ENCODE data around the gene HAAO.
A peak's percentile ranks its signal among the peaks of the same experiment; 100 is the strongest.
"Not testable (repeated sequence)": the region's sequence is repeated elsewhere in the genome, so short reads cannot be mapped to it uniquely, and the experiment has no call there.

Gene HAAO

DNA sequence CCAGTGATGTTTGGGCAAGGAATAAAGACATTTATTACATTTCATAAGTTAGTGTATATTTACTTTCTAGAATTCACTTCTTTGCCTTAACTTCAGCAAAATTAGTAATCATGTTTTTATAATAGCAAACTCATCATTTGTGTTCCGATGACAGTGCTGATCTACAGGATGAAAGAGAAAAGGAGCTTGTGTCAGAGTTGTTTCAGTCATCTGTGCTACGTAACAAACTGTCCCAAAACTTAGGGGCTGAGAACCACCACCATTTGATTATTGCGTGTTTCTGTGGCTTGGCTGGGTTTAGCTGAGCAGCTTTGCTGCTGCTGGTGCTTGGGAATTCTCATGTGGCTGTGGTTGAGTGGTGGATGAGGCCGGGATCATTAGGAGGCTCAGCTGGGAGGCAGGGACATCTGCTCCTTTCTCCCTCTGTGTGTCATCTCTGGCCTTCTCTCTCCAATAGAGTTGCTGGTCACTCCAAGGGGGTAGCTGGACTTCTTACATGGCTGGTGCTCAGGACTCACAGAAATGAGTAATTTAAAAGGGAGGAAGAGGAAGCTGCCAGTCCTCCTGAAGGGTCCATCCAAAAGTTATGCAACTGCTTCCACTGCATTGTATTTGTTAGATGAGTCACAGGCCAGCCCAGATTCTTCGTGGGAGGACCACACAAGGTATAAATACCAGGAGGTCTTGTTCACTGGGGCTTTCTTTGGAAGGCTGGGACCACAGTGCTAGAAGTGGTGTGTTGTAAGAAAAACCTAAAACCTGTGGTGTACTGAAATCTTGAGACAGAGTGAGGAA, 43.4 kb upstream of the HAAO start:
- TF ChIP-seq, protein P1, sequence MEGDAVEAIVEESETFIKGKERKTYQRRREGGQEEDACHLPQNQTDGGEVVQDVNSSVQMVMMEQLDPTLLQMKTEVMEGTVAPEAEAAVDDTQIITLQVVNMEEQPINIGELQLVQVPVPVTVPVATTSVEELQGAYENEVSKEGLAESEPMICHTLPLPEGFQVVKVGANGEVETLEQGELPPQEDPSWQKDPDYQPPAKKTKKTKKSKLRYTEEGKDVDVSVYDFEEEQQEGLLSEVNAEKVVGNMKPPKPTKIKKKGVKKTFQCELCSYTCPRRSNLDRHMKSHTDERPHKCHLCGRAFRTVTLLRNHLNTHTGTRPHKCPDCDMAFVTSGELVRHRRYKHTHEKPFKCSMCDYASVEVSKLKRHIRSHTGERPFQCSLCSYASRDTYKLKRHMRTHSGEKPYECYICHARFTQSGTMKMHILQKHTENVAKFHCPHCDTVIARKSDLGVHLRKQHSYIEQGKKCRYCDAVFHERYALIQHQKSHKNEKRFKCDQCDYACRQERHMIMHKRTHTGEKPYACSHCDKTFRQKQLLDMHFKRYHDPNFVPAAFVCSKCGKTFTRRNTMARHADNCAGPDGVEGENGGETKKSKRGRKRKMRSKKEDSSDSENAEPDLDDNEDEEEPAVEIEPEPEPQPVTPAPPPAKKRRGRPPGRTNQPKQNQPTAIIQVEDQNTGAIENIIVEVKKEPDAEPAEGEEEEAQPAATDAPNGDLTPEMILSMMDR (IDR thresholded peaks at IDR 0.05; ENCODE audit: unreplicated experiment in 3 of 3), result no peak
- Mint-ChIP-seq H3K4me3 (no peak overlapping the region), H3K27me3 (ENCODE audit: low read depth) (peaks cover 3% of the 10 kb centered on the region), H3K4me1 (peaks cover 18% of the 10 kb centered on the region), H3K36me3 (ENCODE audit: low read depth) (peaks cover 8% of the 10 kb centered on the region), H3K9me3 (peaks cover 3% of the 10 kb centered on the region), H3K27ac (peak overlapping the region in 2 of 3 experiments; percentile 23 to 69)

DNA sequence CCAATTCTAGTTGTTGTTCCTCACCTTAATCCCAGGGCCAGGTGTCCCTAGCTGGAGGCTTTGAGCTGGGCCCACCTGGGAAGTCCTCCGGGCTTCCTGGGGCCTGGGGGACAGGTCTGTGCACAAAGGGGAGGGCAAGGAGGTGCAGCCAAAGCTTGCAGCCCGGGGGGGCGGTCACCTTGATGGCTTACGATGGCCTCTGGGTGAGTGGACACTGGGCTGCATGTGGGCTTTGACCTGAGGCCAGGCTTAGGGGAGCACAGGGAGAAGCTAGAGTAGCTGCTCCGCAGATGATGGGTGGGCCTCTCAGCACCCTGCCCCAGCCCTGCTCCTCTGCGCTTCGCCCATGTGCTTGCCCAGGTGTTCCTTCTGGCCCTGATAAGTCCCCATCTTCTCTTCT, 41.8 kb upstream of the HAAO start:
- Mint-ChIP-seq H3K27me3 (ENCODE audit: low read depth) (peaks cover 3% of the 10 kb centered on the region), H3K27ac (no peak overlapping the region), H3K36me3 (ENCODE audit: low read depth) (peaks cover 8% of the 10 kb centered on the region), H3K4me3 (no peak overlapping the region), H3K9me3 (peaks cover 3% of the 10 kb centered on the region), H3K4me1 (peaks cover 18% of the 10 kb centered on the region)
- TF ChIP-seq, protein P1 (IDR thresholded peaks at IDR 0.05; ENCODE audit: unreplicated experiment in 3 of 3), result no peak

DNA sequence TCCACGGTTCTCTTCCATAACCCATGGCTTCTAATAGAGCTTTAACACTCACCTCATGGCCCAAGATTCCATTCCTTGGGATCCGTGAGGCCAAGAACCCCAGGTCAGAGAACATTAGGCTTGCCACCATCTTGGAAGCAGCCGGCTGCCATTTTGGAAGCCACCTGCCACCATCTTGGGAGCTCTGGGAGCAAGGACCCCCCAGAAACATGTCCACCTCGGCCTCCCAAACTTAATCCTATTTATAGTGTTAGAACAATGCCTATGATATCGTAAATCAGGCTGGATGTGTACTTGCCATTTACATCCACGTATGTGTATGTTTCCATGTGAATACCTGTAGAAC, 39.9 kb upstream of the HAAO start:
- Mint-ChIP-seq H3K4me1 (peaks cover 32% of the 10 kb centered on the region), H3K27ac (no peak overlapping the region), H3K9me3 (peaks cover 3% of the 10 kb centered on the region), H3K4me3 (no peak overlapping the region), H3K27me3 (ENCODE audit: low read depth) (peaks cover 9% of the 10 kb centered on the region), H3K36me3 (ENCODE audit: low read depth) (peaks cover 8% of the 10 kb centered on the region)
- TF ChIP-seq, protein P1 (IDR thresholded peaks at IDR 0.05; ENCODE audit: unreplicated experiment in 3 of 3), result no peak

DNA sequence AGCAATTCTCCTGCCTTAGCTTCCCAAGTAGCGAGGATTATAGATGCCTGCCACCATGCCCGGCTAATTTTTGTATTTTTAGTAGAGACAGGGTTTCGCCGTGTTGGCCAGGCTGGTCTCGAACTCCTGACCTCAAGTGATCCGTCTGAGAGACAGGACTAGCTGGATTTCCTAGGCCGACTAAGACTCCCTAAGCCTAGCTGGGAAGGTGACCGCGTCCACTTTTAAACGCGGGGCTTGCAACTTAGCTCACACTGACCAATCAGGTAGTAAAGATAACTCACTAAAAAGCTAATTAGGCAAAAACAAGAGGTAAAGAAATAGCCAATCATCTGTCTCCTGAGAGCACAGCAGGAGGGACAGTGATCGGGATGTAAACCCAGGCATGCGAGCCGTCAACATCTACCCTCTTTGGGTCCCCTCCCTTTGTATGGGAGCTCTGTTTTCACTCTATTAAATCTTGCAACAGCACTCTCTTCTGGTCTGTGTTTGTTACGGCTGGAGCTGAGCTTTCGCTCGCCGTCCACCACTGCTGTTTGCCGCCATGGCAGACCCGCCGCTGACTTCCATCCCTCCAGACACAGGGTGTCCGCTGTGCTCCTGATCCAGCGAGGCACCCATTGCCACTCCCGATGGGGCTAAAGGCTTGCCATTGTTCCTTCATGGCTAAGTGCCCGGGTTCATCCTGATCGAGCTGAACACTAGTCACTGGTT, 39.3 kb upstream of the HAAO start:
- not testable (repeated sequence) for H3K9me3 Mint-ChIP-seq; H3K4me3 Mint-ChIP-seq; H3K36me3 Mint-ChIP-seq (ENCODE audit: low read depth); H3K27ac Mint-ChIP-seq
- Mint-ChIP-seq H3K4me1 (peaks cover 32% of the 10 kb centered on the region), H3K27me3 (ENCODE audit: low read depth) (peaks cover 12% of the 10 kb centered on the region)

DNA sequence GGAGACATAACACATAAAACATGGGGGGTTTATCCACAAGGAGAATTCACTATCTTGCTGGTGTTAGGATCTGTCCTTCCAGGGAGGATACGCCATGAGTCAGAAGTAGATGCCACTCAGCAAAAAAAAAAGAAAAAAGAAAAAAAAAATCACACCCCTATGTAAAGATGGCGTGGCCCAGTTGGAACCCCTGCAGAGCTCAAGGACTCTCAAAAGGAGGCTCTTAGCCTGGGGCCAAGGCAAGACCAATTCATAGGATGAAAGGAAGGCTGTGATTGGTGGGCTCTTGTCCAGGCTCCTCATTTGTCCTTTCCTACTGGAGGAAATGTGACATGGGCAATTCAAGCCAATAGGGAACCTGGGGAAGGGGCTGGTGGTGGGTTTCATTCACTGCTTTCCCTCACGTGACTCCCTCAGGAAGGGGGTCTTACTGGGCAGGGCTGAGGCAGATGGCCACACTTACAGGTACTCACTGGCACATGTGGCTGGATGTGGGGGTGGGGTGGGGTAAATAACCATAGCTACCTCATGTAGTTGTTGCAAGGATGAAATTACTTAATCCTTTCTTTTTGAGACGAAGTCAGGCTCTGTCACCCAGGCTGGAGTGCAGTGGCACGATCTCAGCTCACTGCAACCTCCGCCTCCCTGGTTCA, 38.7 kb upstream of the HAAO start:
- Mint-ChIP-seq H3K9me3 (peaks cover under 1% of the 10 kb centered on the region), H3K36me3 (ENCODE audit: low read depth) (peaks cover 5% of the 10 kb centered on the region), H3K27me3 (ENCODE audit: low read depth) (peaks cover 10% of the 10 kb centered on the region), H3K27ac (no peak overlapping the region), H3K4me1 (peaks cover 28% of the 10 kb centered on the region), H3K4me3 (no peak overlapping the region)
- TF ChIP-seq, protein P1 (IDR thresholded peaks at IDR 0.05; ENCODE audit: unreplicated experiment in 3 of 3), result no peak

DNA sequence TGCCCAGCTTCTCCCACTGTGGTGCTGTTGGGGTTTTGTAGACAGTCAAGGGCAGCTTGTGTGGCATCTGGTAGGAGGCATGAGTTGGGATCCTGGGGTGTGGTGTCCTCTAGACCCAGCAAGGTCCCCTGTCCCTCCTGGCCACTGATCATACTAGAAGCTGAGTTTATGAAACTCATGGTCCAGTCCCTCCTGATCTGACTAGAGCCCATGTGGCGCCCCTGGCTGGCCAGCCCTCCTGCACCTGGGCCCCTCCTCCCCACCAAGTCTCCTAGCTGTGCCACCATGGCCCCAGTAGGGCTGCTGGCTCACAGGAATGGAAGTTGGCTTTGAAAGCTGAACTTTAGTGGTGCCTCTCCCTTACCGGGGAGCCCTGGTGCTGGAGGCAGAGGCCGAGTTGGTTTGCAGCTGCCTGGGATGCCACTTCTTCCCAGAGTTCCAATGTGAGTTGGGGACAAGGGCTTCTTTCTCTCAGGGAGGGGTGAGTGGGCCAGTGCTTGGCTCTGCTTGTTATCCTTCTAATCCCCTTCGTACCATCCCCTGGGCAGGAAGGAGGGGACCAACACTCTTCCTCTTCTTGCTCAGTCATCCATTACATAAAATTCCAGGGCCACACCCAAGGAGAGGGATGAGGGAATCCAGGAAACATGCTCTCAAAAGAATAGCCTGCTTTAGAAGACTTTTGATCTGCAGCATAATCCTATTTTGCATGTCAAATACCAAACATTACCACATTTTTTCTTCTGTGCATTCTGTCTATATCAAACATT, 37.5 kb upstream of the HAAO start:
- Mint-ChIP-seq H3K27ac (peak overlapping the region; percentile 23 to 62 (median 34)), H3K27me3 (ENCODE audit: low read depth) (peaks cover 9% of the 10 kb centered on the region), H3K36me3 (ENCODE audit: low read depth) (no peaks in the 10 kb centered on the region), H3K9me3 (no peaks in the 10 kb centered on the region), H3K4me3 (peak overlapping the region in 1 of 3 experiments; percentile 3), H3K4me1 (peaks cover 24% of the 10 kb centered on the region)
- TF ChIP-seq, protein P1 (IDR thresholded peaks at IDR 0.05; ENCODE audit: unreplicated experiment in 3 of 3), result no peak

Data from nephron (organoid).